ENCODE data around the gene LTV1.

DNA sequence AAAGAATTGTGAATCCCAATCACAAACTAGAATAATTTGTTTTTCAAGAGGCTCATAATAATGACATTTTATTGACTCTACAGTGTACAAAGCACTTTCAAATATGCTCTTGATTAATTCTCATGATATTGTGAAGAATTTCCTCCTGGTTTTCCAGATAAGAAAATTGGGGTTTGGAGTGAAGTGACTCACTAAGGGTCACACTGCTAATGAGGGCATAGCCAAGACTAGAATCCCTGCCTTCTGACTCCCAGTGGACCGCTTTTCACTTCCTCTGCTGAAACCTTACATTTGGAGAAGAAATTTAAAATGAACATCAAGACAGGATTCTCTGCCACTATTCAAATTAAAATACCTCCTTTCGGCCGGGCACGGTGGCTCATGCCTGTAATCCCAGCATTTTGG lies 38.3 kb upstream of the LTV1 start:
- TF ChIP-seq CTCF (IDR thresholded peaks at IDR 0.05; ENCODE audit: poor library complexity, severe bottlenecking) (no peak), RAD21 (conservative IDR thresholded peaks at IDR 0.05) (no peak), POLR2AphosphoS5 (IDR thresholded peaks at IDR 0.05) (no peak), EP300 (conservative IDR thresholded peaks at IDR 0.05; ENCODE audit: poor library complexity, severe bottlenecking) (no peak), MXI1 (conservative IDR thresholded peaks at IDR 0.05; ENCODE audit: poor library complexity, severe bottlenecking) (no peak), SMC3 (conservative IDR thresholded peaks at IDR 0.05; ENCODE audit: poor library complexity) (no peak), EZH2 (IDR thresholded peaks at IDR 0.05; ENCODE audit: borderline replicate concordance, insufficient read depth, low read length, poor library complexity, severe bottlenecking) (no peak), TAF1 (IDR thresholded peaks at IDR 0.05; ENCODE audit: low read depth) (no peak)
- TF ChIP-seq, protein P1, sequence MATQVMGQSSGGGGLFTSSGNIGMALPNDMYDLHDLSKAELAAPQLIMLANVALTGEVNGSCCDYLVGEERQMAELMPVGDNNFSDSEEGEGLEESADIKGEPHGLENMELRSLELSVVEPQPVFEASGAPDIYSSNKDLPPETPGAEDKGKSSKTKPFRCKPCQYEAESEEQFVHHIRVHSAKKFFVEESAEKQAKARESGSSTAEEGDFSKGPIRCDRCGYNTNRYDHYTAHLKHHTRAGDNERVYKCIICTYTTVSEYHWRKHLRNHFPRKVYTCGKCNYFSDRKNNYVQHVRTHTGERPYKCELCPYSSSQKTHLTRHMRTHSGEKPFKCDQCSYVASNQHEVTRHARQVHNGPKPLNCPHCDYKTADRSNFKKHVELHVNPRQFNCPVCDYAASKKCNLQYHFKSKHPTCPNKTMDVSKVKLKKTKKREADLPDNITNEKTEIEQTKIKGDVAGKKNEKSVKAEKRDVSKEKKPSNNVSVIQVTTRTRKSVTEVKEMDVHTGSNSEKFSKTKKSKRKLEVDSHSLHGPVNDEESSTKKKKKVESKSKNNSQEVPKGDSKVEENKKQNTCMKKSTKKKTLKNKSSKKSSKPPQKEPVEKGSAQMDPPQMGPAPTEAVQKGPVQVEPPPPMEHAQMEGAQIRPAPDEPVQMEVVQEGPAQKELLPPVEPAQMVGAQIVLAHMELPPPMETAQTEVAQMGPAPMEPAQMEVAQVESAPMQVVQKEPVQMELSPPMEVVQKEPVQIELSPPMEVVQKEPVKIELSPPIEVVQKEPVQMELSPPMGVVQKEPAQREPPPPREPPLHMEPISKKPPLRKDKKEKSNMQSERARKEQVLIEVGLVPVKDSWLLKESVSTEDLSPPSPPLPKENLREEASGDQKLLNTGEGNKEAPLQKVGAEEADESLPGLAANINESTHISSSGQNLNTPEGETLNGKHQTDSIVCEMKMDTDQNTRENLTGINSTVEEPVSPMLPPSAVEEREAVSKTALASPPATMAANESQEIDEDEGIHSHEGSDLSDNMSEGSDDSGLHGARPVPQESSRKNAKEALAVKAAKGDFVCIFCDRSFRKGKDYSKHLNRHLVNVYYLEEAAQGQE (IDR thresholded peaks at IDR 0.05; ENCODE audit: borderline replicate concordance): no peak

Measured in neural cell (in vitro differentiated cells).